ENCODE measurements around the gene PALD1.
"Not testable (repeated sequence)": the region's sequence is repeated elsewhere in the genome, so short reads cannot be mapped to it uniquely, and the experiment has no call there.

PALD1 gene

GRCh38 chr10:70592746-70593512, 114.4 kb downstream of the PALD1 start:
- no peak for DNase-seq

GRCh38 chr10:70593513-70593890, 114.9 kb downstream of the PALD1 start:
- DNase-seq = no peak

DNA sequence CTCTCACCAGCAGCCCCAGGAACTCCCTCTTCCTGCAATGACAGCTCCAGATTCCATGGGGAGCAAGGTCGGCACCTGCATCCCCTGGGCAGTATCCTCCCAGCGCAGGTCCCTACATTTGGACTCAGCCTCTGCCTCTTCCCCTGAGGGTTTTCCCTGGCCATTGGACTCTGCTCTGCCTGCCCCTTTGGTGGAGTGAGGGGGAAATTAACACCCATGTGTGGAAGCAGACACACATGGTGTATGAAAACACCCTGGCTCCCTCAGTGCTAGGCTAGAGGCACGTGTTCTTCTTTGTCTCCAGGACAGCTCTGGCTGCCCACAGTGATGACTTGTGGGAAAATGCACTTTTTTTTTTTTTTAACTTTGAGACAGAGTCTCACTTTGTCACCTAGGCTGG, 115.6 kb downstream of the PALD1 start:
- DNase-seq = no peak

DNA sequence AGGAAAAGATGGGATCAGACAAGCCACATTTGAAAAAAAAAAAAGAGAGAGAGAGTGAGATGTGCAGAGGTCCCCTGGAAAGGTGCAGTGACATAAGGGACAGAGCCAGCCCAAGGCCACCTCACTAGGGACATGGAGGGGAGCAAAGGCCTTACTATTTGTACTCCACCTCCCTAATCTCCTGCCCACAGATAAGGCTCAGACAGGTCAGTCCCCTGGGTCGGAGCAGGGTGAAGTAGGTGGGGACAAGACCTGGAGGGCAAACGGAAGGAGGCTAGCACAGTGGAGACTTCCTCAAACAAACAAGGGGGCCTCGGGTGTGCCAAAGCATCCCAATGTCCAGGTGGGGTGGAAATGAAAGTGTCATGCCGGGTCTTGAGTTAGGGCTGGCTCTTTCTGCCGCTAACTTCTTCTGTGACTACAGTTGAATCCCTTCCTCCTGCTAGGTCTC, 117.0 kb downstream of the PALD1 start:
- no peak for DNase-seq

- no peak for DNase-seq
These were observed 117.7 kb downstream of the PALD1 start for GRCh38 chr10:70596110-70596798.

GRCh38 chr10:70596860-70597809, 118.6 kb downstream of the PALD1 start:
- no peak for DNase-seq

GRCh38 chr10:70597856-70598815, 119.6 kb downstream of the PALD1 start:
- DNase-seq = no peak

DNA sequence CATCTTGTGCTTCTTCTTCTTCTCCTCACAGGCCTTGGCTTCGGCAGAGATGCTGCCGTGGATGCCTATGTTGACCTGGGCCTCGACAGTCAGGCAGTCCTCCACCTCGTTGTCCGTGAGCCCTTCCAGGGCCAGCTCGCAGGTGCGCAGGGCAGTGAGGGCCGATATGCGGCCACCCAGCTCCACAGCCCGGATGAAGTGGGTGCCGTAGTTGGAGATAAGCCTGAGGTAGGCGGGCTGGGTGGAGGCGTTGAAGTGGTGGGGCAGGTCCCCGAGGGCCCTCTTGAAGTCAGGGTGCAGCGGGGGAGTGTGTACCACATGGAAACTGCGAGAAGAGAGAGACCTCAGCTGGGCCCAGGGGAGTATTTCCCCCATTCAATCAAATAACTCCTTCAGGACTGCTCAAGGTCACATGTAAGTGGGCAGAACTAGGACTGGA, 120.3 kb downstream of the PALD1 start:
- no peak for DNase-seq

GRCh38 chr10:70599319-70599718, 120.8 kb downstream of the PALD1 start:
- DNase-seq = no peak

DNA sequence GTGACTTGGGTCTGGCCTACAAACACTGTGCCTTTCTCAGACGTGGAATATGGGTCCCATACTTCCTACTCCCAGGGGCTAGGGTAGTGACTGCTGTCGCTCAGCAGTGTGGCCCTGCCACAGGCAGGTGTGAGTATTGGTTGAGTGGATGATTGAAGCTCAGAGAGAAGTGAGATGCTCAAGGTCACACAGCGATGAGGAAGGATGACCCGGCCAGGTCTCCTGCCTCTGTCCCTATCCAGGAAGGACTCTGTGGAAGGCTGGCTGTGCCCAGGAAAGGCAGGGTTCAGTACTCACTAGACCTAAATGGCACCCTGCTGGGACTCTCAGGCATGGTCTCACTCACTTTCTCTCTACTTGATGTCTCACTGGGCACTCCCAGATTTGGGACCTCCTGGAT, 121.2 kb downstream of the PALD1 start:
- no peak for DNase-seq

GRCh38 chr10:70600512-70601395, 122.2 kb downstream of the PALD1 start:
- no peak for DNase-seq

- no peak for DNase-seq
These were observed 123.2 kb downstream of the PALD1 start for GRCh38 chr10:70601746-70602145.

DNA sequence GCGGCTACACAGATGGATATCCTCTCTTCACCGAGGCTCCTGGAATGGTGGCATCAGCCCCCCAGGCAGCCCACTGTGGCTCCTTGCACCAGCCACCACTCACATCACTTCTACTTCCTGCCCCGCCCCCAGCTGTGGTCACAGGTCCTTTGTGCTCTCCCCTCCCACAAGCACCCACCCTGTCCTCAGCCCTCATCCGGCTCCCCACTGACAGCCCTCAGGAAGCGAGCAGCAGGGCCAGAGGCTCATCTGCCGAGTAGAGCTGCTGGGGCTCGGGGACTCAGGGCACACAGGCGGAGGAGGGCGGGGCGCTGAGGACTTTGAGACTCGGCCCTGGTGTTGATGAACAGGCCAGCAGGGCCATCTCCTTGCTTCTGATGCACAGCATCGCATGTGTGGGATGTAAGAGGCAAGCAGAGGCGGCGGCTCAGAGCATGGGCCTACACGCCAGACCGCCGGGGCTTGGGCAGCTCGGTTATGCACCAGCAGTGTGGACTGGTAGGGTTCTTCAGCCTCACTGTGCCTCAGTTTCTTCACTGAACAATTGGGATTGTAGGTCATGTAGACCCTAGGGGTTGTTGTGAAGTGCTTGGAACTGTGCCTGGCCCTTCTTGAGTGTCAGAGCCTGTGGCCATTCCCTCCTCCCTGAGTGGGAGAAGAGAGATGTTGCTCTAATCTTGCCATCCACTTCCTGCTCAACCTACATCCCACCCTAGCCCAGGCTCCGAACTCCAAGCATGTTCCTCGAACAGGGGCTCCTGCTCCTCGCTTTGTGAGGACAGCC, 124.3 kb downstream of the PALD1 start, which contains the start of gene PRF1:
Gene PRF1, minus strand, starts transcription at position 77 of the 784 bp plus-strand sequence. CDS start 1,839 bp downstream, outside the sequence.
- DNase-seq = no peak

DNA sequence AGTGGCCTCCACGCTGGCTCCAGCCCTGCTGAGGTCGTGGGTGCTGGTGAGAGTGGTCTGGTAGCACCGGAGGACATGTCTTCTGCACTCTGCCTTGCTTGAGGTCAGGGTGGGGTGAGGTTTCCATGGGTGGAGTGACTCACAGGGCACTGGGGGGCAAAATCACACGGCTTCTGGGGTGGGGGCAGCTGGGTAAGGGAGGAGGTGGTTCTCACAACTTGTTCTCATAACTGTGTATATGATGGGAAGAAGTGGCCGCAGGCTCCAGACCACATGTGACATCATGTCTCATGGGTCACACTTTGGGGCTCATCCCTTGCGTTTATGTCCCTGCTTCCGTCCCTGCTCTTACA, 124.9 kb downstream of the PALD1 start:
- no peak for DNase-seq

DNA sequence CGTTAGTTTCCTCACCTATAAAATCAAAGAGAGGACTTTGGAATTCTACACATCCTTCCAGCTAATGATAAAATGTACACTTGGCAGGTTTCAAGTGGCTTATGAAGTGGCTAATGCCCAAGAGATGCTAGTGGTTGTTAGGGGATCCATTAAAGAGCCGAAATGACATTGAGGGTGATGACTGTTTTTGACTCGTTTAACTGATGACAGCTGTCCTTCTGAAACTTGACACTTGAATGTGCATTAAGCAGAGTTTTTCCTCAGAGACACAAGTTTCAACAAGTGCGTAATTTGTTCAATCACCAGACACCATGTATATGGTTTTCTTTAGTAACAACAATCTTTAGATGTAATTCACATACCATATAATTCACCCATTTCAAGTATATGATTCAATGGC, 125.5 kb downstream of the PALD1 start:
- no peak for DNase-seq

DNA sequence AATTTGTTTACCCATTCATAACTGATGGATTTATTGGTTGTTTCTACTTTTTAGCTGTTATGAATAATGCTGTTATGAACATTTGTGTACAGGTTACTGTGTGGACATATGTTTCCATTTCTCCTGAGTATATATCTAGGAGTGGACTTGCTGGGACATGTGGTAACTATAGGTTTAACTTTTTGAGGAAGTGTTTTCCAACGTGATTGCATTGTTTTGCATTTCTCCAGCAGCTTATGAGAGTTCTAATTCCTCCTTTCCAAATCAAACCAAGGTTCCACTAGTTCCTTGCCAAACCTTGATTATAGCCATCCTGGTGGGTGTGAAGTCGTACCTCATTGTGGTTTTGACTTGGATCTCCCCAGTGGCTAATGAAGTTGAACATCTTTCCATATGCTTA, 126.6 kb downstream of the PALD1 start:
- DNase-seq = no peak

DNA sequence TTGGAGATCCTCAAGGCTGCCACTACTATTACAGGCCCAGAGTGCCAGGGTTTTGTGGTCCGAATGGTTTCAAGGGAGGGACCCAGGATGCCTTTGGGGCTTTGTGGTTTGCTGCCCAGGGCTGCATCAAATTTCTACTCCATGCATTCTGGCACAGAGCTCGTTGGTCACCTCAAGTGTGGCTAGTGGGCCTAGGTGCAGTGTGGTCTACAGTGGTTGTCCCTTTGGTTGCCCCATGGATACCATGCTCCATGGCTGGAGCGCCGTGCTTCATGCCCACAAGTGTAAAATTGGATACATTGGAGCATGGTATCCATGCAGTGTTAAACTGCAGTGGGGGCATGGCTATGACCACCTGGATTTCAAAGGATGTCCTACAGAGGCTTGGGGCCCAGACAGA, 129.4 kb downstream of the PALD1 start:
- DNase-seq = no peak

DNA sequence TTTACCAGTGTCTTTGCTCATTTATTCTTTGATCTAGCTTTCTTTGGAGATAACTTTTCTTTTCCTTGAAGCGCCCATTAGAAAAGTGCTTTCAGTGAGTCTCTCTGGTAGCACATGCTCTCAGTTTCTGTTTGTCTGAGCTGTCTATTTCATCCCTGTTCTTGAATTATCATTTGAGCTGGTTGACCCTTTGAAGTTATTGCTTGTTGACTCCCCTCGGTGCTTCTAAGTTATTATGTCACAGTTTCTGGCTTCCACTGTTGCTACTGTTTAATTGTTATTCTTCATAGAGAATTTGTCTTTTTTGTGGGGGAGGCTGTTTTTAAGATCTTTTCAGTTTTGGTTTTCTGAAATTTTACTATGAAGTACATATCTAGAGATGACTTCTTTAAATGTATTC, 135.4 kb downstream of the PALD1 start:
- DNase-seq = no peak

GRCh38 chr10:70614364-70614763, 135.8 kb downstream of the PALD1 start:
- DNase-seq = not testable (repeated sequence)

DNA sequence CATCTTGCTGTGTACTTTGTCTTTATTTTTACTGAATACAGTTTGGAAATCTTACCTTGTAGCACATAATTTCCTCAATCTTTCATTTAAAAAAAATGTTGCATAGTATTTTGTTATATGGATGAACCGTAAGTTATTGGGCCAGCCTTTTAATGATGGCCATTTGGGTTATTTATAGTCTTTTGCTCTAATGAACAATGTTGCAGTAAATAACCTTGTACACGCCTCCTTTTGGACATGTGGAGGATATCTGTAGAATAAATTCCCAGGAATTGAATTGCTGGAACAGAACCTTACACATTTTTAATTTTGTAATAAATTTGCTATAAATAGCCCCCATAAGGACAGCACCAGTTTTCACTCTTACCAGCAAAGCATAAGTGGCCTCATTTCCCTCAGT, 136.6 kb downstream of the PALD1 start:
- no peak for DNase-seq

Measured in NCI-H2227 treated with DMSO at 0.1 percent for 48 hours (cell line).